ENCODE results near the gene GUCY2F.

The GUCY2F gene

GRCh38 chrX:109481986-109482385 lies at the start of gene GUCY2F:
TSS of gene GUCY2F (minus strand) at chrX:109482086. CDS start at chrX:109475936, 6,150 bp downstream.
- H3K4me1 ChIP-seq (ENCODE audit: insufficient read depth, low read length, severe bottlenecking), result no peaks in the 10 kb centered on the region
- H3K9me2 ChIP-seq (ENCODE audit: low read depth, low read length), result no peaks in the 10 kb centered on the region
- H3K36me3 ChIP-seq (ENCODE audit: insufficient read depth, low read length), result no peaks in the 10 kb centered on the region
- no peaks in the 10 kb centered on the region for H3K27me3 ChIP-seq (ENCODE audit: insufficient read depth, low read length)
- H2AFZ ChIP-seq (ENCODE audit: low read length), result no peak within 1 kb of the TSS
- no peaks in the 10 kb centered on the region for H3K79me2 ChIP-seq (ENCODE audit: insufficient read depth, low read length)
- no peak within 1 kb of the TSS for H3K27ac ChIP-seq (ENCODE audit: low read depth, low read length, poor library complexity, severe bottlenecking)
- no peak within 1 kb of the TSS for H3K4me2 ChIP-seq (ENCODE audit: low read length)
- TF ChIP-seq CTCF (IDR thresholded peaks at IDR 0.05; ENCODE audit: low read length), result no peak
- no peak for TF ChIP-seq EZH2 (IDR thresholded peaks at IDR 0.05; ENCODE audit: borderline replicate concordance, low read length)
- no peaks in the 10 kb centered on the region for H4K20me1 ChIP-seq (ENCODE audit: insufficient read depth, low read length)
- H3K9me3 ChIP-seq (ENCODE audit: low read length), result no peaks in the 10 kb centered on the region
- no peaks in the 10 kb centered on the region for H3F3A ChIP-seq (ENCODE audit: insufficient read depth, low read length)
- H3K4me3 ChIP-seq (ENCODE audit: low read depth, low read length, poor library complexity, severe bottlenecking), result no peak within 1 kb of the TSS
- no peak within 1 kb of the TSS for H3K9ac ChIP-seq (ENCODE audit: low read length)

GRCh38 chrX:109519001-109519400 lies 37.1 kb upstream of the GUCY2F start:
- H3K9me3 ChIP-seq (ENCODE audit: low read length), result no peaks in the 10 kb centered on the region
- H2AFZ ChIP-seq (ENCODE audit: low read length), result no peak overlapping the region
- H3K36me3 ChIP-seq (ENCODE audit: insufficient read depth, low read length), result no peaks in the 10 kb centered on the region
- TF ChIP-seq EZH2 (IDR thresholded peaks at IDR 0.05; ENCODE audit: borderline replicate concordance, low read length), result no peak
- TF ChIP-seq CTCF (IDR thresholded peaks at IDR 0.05; ENCODE audit: low read length), result no peak
- no peaks in the 10 kb centered on the region for H4K20me1 ChIP-seq (ENCODE audit: insufficient read depth, low read length)
- H3K4me2 ChIP-seq (ENCODE audit: low read length), result no peak overlapping the region
- no peaks in the 10 kb centered on the region for H3K9me2 ChIP-seq (ENCODE audit: low read depth, low read length)
- H3K79me2 ChIP-seq (ENCODE audit: insufficient read depth, low read length), result no peaks in the 10 kb centered on the region
- H3K4me1 ChIP-seq (ENCODE audit: insufficient read depth, low read length, severe bottlenecking), result no peaks in the 10 kb centered on the region
- no peaks in the 10 kb centered on the region for H3K27me3 ChIP-seq (ENCODE audit: insufficient read depth, low read length)
- H3K4me3 ChIP-seq (ENCODE audit: low read depth, low read length, poor library complexity, severe bottlenecking), result no peak overlapping the region
- H3K9ac ChIP-seq (ENCODE audit: low read length), result no peak overlapping the region
- H3K27ac ChIP-seq (ENCODE audit: low read depth, low read length, poor library complexity, severe bottlenecking), result no peak overlapping the region
- H3F3A ChIP-seq (ENCODE audit: insufficient read depth, low read length), result no peaks in the 10 kb centered on the region

- no peaks in the 10 kb centered on the region for H3F3A ChIP-seq (ENCODE audit: insufficient read depth, low read length)
- H4K20me1 ChIP-seq (ENCODE audit: insufficient read depth, low read length), result no peaks in the 10 kb centered on the region
- H3K79me2 ChIP-seq (ENCODE audit: insufficient read depth, low read length), result no peaks in the 10 kb centered on the region
- H3K36me3 ChIP-seq (ENCODE audit: insufficient read depth, low read length), result no peaks in the 10 kb centered on the region
- no peak overlapping the region for H3K4me2 ChIP-seq (ENCODE audit: low read length)
- TF ChIP-seq EZH2 (IDR thresholded peaks at IDR 0.05; ENCODE audit: borderline replicate concordance, low read length) (no peak), CTCF (IDR thresholded peaks at IDR 0.05; ENCODE audit: low read length) (no peak)
- no peak overlapping the region for H3K27ac ChIP-seq (ENCODE audit: low read depth, low read length, poor library complexity, severe bottlenecking)
- no peak overlapping the region for H3K4me3 ChIP-seq (ENCODE audit: low read depth, low read length, poor library complexity, severe bottlenecking)
- H3K27me3 ChIP-seq (ENCODE audit: insufficient read depth, low read length), result no peaks in the 10 kb centered on the region
- no peaks in the 10 kb centered on the region for H3K9me2 ChIP-seq (ENCODE audit: low read depth, low read length)
- H3K4me1 ChIP-seq (ENCODE audit: insufficient read depth, low read length, severe bottlenecking), result no peaks in the 10 kb centered on the region
- H2AFZ ChIP-seq (ENCODE audit: low read length), result no peak overlapping the region
- no peaks in the 10 kb centered on the region for H3K9me3 ChIP-seq (ENCODE audit: low read length)
- H3K9ac ChIP-seq (ENCODE audit: low read length), result no peak overlapping the region
These were observed 29.2 kb upstream of the GUCY2F start for GRCh38 chrX:109511113-109511512.

All from OCI-LY1 (cell line).